GM23338 (cell line): ENCODE results near the gene ATXN7L1.

ENCODE experiments used
- CREB1 ChIP-seq: fragments of 250-450 bp; sonication (Bioruptor Pico); IDR thresholded peaks from 2 replicates; pipeline ENCODE4 v1.5.0; 2020; ENCODE audit warnings: low read depth, mild to moderate bottlenecking, moderate library complexity
- EZH2 ChIP-seq: fragments of 200-600 bp; sonication (generic); IDR thresholded peaks from one replicate; pipeline ENCODE4 v1.8.0; 2017; ENCODE audit warnings: antibody characterized with exemption, mild to moderate bottlenecking, low read depth; ENCODE audit not compliant: unreplicated experiment
- EZH2phosphoT487 ChIP-seq: fragments of 200-600 bp; sonication (generic); IDR thresholded peaks from one replicate; pipeline ENCODE4 v1.8.1; 2018; ENCODE audit warnings: antibody characterized with exemption; ENCODE audit not compliant: unreplicated experiment
- POLR2AphosphoS5 ChIP-seq: IDR thresholded peaks from 2 replicates; pipeline ENCODE4 v1.6.1; 2016; ENCODE audit warnings: antibody characterized with exemption, low read depth
- REST ChIP-seq: IDR thresholded peaks from one replicate; pipeline ENCODE4 v1.6.1; 2018; ENCODE audit warnings: antibody characterized with exemption; ENCODE audit not compliant: unreplicated experiment
- TF ChIP-seq, protein P1 (sequence below), 2 experiments: fragments of 200-600 bp in 1 of 2; sonication (generic) in 1 of 2; conservative IDR thresholded peaks; 2 replicates each; pipeline versions ENCODE4 v1.5.1 to v1.6.1; 2016 to 2017; ENCODE audit warnings: antibody characterized with exemption in 2 of 2, low read depth in 2 of 2, mild to moderate bottlenecking in 2 of 2, moderate library complexity in 1 of 2

DNA sequence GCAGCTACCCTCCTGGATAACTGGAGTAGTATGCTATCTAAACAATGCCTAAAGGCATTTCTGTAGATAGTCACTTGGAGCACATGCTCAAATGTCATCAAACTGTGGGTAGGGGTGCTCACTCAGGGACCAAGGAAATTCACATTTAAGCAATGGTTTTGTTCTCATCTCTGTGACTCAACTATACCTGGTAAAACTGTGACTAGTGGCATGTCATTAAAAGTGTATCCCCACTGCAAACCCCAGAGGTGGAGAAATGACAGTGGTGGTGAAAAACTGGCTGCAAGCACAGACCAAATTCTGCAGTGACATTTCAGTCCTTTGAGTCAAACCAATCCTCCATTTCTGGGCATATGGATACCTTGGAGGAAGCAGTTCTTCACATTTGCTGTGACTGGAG is 160.9 kb downstream of the ATXN7L1 start:
- TF ChIP-seq, protein P1, sequence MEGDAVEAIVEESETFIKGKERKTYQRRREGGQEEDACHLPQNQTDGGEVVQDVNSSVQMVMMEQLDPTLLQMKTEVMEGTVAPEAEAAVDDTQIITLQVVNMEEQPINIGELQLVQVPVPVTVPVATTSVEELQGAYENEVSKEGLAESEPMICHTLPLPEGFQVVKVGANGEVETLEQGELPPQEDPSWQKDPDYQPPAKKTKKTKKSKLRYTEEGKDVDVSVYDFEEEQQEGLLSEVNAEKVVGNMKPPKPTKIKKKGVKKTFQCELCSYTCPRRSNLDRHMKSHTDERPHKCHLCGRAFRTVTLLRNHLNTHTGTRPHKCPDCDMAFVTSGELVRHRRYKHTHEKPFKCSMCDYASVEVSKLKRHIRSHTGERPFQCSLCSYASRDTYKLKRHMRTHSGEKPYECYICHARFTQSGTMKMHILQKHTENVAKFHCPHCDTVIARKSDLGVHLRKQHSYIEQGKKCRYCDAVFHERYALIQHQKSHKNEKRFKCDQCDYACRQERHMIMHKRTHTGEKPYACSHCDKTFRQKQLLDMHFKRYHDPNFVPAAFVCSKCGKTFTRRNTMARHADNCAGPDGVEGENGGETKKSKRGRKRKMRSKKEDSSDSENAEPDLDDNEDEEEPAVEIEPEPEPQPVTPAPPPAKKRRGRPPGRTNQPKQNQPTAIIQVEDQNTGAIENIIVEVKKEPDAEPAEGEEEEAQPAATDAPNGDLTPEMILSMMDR (conservative IDR thresholded peaks at IDR 0.05; ENCODE audit: low read depth in 2 of 2), result no peak
- TF ChIP-seq POLR2AphosphoS5 (no peak), EZH2 (no peak), EZH2phosphoT487 (no peak), CREB1 (CRISPR knock-in tag) (no peak), REST (no peak)
